Esophagus squamous epithelium (tissue), 4 donors: ENCODE results near the gene BPGM.

Source experiments
- POLR2A ChIP-seq, 4 donors: fragments of 450-650 bp; IDR thresholded peaks; one replicate each; pipeline ENCODE4 v1.6.1; 2017; ENCODE audit warnings: antibody characterized with exemption in 4 of 4, mild to moderate bottlenecking in 4 of 4, moderate library complexity in 3 of 4
- TF ChIP-seq, protein P1 (sequence below), 6 experiments: fragments of 450-650 bp in 4 of 6; fragments of 200-600 bp in 2 of 6; sonication (generic) in 2 of 6; IDR thresholded peaks; one replicate each; pipeline ENCODE4 v1.5.1; 2016 to 2019; ENCODE audit warnings: antibody characterized with exemption in 6 of 6, mild to moderate bottlenecking in 4 of 6, moderate library complexity in 4 of 6

DNA sequence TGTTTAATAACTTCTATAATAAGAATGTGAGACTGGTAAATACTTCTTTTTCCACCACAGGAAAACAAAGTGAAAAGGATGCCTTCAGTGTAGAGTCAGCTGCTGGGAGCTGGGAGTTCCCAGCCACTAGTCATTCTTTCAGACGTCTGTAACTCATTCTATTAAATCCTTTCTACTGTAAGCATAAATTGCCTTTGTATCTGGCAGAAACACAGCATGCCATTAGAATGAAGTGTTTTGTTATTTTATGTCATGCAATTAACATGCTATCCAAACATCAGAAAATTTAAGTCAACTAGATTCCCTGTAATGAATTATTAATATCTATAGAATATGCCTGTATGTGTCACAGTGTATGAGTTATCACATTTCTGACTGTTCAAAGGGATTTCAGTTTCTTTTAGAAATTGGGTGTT, 14.3 kb downstream of the BPGM start:
- no peak for TF ChIP-seq POLR2A (IDR thresholded peaks at IDR 0.05)
- TF ChIP-seq, protein P1, sequence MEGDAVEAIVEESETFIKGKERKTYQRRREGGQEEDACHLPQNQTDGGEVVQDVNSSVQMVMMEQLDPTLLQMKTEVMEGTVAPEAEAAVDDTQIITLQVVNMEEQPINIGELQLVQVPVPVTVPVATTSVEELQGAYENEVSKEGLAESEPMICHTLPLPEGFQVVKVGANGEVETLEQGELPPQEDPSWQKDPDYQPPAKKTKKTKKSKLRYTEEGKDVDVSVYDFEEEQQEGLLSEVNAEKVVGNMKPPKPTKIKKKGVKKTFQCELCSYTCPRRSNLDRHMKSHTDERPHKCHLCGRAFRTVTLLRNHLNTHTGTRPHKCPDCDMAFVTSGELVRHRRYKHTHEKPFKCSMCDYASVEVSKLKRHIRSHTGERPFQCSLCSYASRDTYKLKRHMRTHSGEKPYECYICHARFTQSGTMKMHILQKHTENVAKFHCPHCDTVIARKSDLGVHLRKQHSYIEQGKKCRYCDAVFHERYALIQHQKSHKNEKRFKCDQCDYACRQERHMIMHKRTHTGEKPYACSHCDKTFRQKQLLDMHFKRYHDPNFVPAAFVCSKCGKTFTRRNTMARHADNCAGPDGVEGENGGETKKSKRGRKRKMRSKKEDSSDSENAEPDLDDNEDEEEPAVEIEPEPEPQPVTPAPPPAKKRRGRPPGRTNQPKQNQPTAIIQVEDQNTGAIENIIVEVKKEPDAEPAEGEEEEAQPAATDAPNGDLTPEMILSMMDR (IDR thresholded peaks at IDR 0.05) = no peak
